ENCODE data around the gene PCYT1B.

Gene PCYT1B

DNA sequence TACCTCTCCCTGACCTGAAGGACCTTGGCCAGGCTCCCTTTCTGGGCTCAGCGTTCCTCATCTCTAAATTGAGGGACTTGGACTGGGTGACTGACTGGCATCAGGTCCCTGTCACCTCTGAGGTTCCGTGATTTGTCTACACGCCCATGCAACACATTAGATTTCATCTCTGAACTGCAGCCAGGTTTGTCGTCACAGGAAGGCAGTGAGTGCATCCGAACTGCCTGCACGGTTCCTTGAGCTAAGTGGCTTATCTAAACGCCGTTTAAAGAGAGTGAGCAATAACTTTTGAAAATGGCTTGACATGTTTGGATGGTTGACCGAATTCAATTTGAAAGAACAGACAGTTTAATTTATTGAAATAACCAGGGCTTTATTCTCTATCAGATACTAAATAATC lies 70.1 kb downstream of the PCYT1B start:
- Histone ChIP-seq H2AFZ (ENCODE audit: low read length) (no peak overlapping the region), H3K4me3 (ENCODE audit: low read length in 2 of 2) (no peak overlapping the region), H3K14ac (ENCODE audit: low read length) (no peak overlapping the region), H3K9ac (ENCODE audit: low read depth, low read length, poor library complexity) (no peak overlapping the region), H3K18ac (ENCODE audit: low read length) (no peak overlapping the region), H3K9me3 (replicated peaks in 1 of 2; ENCODE audit: control insufficient read depth in 2 of 2, insufficient read depth in 1 of 2, low read depth in 1 of 2, low read length in 2 of 2) (no peaks in the 10 kb centered on the region), H3K79me1 (ENCODE audit: low read depth, low read length) (no peaks in the 10 kb centered on the region), H3K27me3 (ENCODE audit: control insufficient read depth in 3 of 3, insufficient read depth in 3 of 3, low read depth in 1 of 3, low read length in 3 of 3) (no peaks in the 10 kb centered on the region), H2BK120ac (ENCODE audit: low read depth, low read length) (no peak overlapping the region), H4K8ac (ENCODE audit: low read depth, low read length) (no peak overlapping the region), H2BK12ac (ENCODE audit: low read length) (no peak overlapping the region), H2BK15ac (ENCODE audit: low read length) (no peak overlapping the region), H3K23ac (ENCODE audit: low read depth, low read length, poor library complexity) (no peak overlapping the region), H4K91ac (ENCODE audit: low read depth, low read length, poor library complexity) (no peak overlapping the region), H3K4ac (ENCODE audit: low read length) (no peak overlapping the region), H2AK5ac (ENCODE audit: low read depth, low read length) (no peak overlapping the region), H3K4me2 (ENCODE audit: insufficient read depth, low read length, poor library complexity, severe bottlenecking) (no peak overlapping the region), H3K4me1 (ENCODE audit: control insufficient read depth in 2 of 2, insufficient read depth in 1 of 2, low read depth in 1 of 2, low read length in 2 of 2) (no peaks in the 10 kb centered on the region), H3K36me3 (replicated peaks in 1 of 2; ENCODE audit: control insufficient read depth in 2 of 2, insufficient read depth in 2 of 2, low read length in 2 of 2) (no peaks in the 10 kb centered on the region), H2BK5ac (ENCODE audit: low read length) (no peak overlapping the region), H3K27ac (replicated peaks; ENCODE audit: low read length) (no peak overlapping the region)
- no CpG with 5 or more reads among the region's 9 CpGs for WGBS, 2 donors (ENCODE audit: extremely low coverage in 2 of 2, insufficient read length in 2 of 2, insufficient replicate concordance in 1 of 2)
- no peak for DNase-seq (ENCODE audit: low spot score)

DNA sequence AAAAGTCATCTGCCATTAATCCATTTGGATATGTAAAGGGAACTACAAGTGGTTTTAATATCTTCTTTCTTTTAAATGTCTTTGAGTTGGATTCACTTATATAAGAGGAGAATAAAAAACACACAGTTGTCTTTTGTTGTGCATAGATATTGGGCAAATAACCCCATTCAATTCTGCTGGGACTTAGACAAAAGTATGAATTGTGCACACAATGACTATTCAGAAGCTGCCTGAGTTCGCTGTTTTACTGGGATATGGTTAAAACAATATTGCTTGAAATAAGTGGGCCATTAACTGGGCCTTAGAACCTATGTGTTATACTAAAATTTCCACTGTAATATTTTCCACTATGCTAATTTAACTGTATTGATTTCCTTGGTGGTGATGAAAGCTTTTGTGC lies 71.7 kb downstream of the PCYT1B start:
- H3K4me2 ChIP-seq (ENCODE audit: insufficient read depth, low read length, poor library complexity, severe bottlenecking) = no peak overlapping the region
- H4K8ac ChIP-seq (ENCODE audit: low read depth, low read length) = no peak overlapping the region
- no peaks in the 10 kb centered on the region for H3K27me3 ChIP-seq (ENCODE audit: control insufficient read depth in 3 of 3, insufficient read depth in 3 of 3, low read depth in 1 of 3, low read length in 3 of 3)
- H3K4me3 ChIP-seq (ENCODE audit: low read length in 2 of 2) = no peak overlapping the region
- no CpG with 5 or more reads among the region's 1 CpG for WGBS, 2 donors (ENCODE audit: extremely low coverage in 2 of 2, insufficient read length in 2 of 2, insufficient replicate concordance in 1 of 2)
- H3K14ac ChIP-seq (ENCODE audit: low read length) = no peak overlapping the region
- H3K36me3 ChIP-seq (replicated peaks in 1 of 2; ENCODE audit: control insufficient read depth in 2 of 2, insufficient read depth in 2 of 2, low read length in 2 of 2) = no peaks in the 10 kb centered on the region
- no peak overlapping the region for H2BK12ac ChIP-seq (ENCODE audit: low read length)
- no peak overlapping the region for H2AK5ac ChIP-seq (ENCODE audit: low read depth, low read length)
- DNase-seq (ENCODE audit: low spot score) = no peak
- no peak overlapping the region for H3K9ac ChIP-seq (ENCODE audit: low read depth, low read length, poor library complexity)
- H3K9me3 ChIP-seq (replicated peaks in 1 of 2; ENCODE audit: control insufficient read depth in 2 of 2, insufficient read depth in 1 of 2, low read depth in 1 of 2, low read length in 2 of 2) = no peaks in the 10 kb centered on the region
- H3K23ac ChIP-seq (ENCODE audit: low read depth, low read length, poor library complexity) = no peak overlapping the region
- no peak overlapping the region for H4K91ac ChIP-seq (ENCODE audit: low read depth, low read length, poor library complexity)
- no peaks in the 10 kb centered on the region for H3K79me1 ChIP-seq (ENCODE audit: low read depth, low read length)
- H3K27ac ChIP-seq (replicated peaks; ENCODE audit: low read length) = no peak overlapping the region
- H2BK15ac ChIP-seq (ENCODE audit: low read length) = no peak overlapping the region
- no peaks in the 10 kb centered on the region for H3K4me1 ChIP-seq (ENCODE audit: control insufficient read depth in 2 of 2, insufficient read depth in 1 of 2, low read depth in 1 of 2, low read length in 2 of 2)
- no peak overlapping the region for H2AFZ ChIP-seq (ENCODE audit: low read length)
- H3K4ac ChIP-seq (ENCODE audit: low read length) = no peak overlapping the region
- H3K18ac ChIP-seq (ENCODE audit: low read length) = no peak overlapping the region
- no peak overlapping the region for H2BK120ac ChIP-seq (ENCODE audit: low read depth, low read length)
- no peak overlapping the region for H2BK5ac ChIP-seq (ENCODE audit: low read length)

DNA sequence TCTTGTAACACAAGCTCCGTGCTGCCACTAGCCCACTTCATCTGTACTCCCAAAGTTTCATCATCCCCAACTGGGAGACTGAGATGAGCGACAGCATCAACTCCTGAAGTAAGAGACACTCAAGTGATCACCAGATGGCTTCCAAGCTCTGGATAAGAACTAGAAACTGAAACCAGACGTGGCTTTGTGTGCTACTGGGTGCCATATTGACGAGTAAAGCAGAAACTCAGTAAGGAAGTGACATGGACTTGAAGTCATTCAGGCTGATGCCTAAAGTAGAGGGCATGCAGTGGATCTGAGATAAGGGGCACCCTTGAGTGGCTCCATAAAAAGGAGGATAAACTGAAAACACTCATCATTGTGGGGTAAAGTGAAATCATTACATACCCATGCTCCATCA lies 72.4 kb downstream of the PCYT1B start:
- Histone ChIP-seq H4K8ac (ENCODE audit: low read depth, low read length) (no peak overlapping the region), H3K4me3 (ENCODE audit: low read length in 2 of 2) (no peak overlapping the region), H3K9me3 (replicated peaks in 1 of 2; ENCODE audit: control insufficient read depth in 2 of 2, insufficient read depth in 1 of 2, low read depth in 1 of 2, low read length in 2 of 2) (no peaks in the 10 kb centered on the region), H2AK5ac (ENCODE audit: low read depth, low read length) (no peak overlapping the region), H3K9ac (ENCODE audit: low read depth, low read length, poor library complexity) (no peak overlapping the region), H3K14ac (ENCODE audit: low read length) (no peak overlapping the region), H2BK12ac (ENCODE audit: low read length) (no peak overlapping the region), H4K91ac (ENCODE audit: low read depth, low read length, poor library complexity) (no peak overlapping the region), H3K4me2 (ENCODE audit: insufficient read depth, low read length, poor library complexity, severe bottlenecking) (no peak overlapping the region), H2AFZ (ENCODE audit: low read length) (no peak overlapping the region), H3K27ac (replicated peaks; ENCODE audit: low read length) (no peak overlapping the region), H3K79me1 (ENCODE audit: low read depth, low read length) (no peaks in the 10 kb centered on the region), H2BK5ac (ENCODE audit: low read length) (no peak overlapping the region), H3K27me3 (ENCODE audit: control insufficient read depth in 3 of 3, insufficient read depth in 3 of 3, low read depth in 1 of 3, low read length in 3 of 3) (no peaks in the 10 kb centered on the region), H3K23ac (ENCODE audit: low read depth, low read length, poor library complexity) (no peak overlapping the region), H2BK120ac (ENCODE audit: low read depth, low read length) (no peak overlapping the region), H3K4ac (ENCODE audit: low read length) (no peak overlapping the region), H3K36me3 (replicated peaks in 1 of 2; ENCODE audit: control insufficient read depth in 2 of 2, insufficient read depth in 2 of 2, low read length in 2 of 2) (no peaks in the 10 kb centered on the region), H2BK15ac (ENCODE audit: low read length) (no peak overlapping the region), H3K18ac (ENCODE audit: low read length) (no peak overlapping the region), H3K4me1 (ENCODE audit: control insufficient read depth in 2 of 2, insufficient read depth in 1 of 2, low read depth in 1 of 2, low read length in 2 of 2) (no peaks in the 10 kb centered on the region)
- no CpG with 5 or more reads among the region's 4 CpGs for WGBS, 2 donors (ENCODE audit: extremely low coverage in 2 of 2, insufficient read length in 2 of 2, insufficient replicate concordance in 1 of 2)
- DNase-seq (ENCODE audit: low spot score) = no peak

DNA sequence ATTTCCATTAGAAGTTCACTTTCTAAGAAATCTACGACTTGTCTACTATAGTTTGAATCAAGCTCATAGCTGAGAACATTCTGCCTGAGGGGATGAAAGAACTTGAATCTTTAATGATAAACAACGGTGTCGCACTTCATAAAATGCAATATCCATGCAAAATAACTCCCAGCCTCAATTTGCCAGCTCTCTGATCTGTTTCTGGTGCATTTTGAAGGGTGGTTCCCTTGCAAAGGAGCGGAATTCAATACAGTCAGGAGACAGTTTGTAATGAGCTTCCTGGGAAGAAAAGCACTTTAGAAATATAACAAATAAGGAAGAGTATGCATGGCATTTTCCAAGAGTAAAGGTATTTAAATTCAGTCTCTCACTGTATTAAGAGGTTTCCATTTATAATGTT lies 80.0 kb downstream of the PCYT1B start:
- H2BK15ac ChIP-seq (ENCODE audit: low read length) = no peak overlapping the region
- H3K4me2 ChIP-seq (ENCODE audit: insufficient read depth, low read length, poor library complexity, severe bottlenecking) = no peak overlapping the region
- no peaks in the 10 kb centered on the region for H3K9me3 ChIP-seq (replicated peaks in 1 of 2; ENCODE audit: control insufficient read depth in 2 of 2, insufficient read depth in 1 of 2, low read depth in 1 of 2, low read length in 2 of 2)
- no peaks in the 10 kb centered on the region for H3K4me1 ChIP-seq (ENCODE audit: control insufficient read depth in 2 of 2, insufficient read depth in 1 of 2, low read depth in 1 of 2, low read length in 2 of 2)
- no peak overlapping the region for H3K14ac ChIP-seq (ENCODE audit: low read length)
- no peak overlapping the region for H2AFZ ChIP-seq (ENCODE audit: low read length)
- H3K18ac ChIP-seq (ENCODE audit: low read length) = no peak overlapping the region
- no peak overlapping the region for H3K4me3 ChIP-seq (ENCODE audit: low read length in 2 of 2)
- no peak overlapping the region for H2BK120ac ChIP-seq (ENCODE audit: low read depth, low read length)
- no peaks in the 10 kb centered on the region for H3K36me3 ChIP-seq (replicated peaks in 1 of 2; ENCODE audit: control insufficient read depth in 2 of 2, insufficient read depth in 2 of 2, low read length in 2 of 2)
- no peak for DNase-seq (ENCODE audit: low spot score)
- H2AK5ac ChIP-seq (ENCODE audit: low read depth, low read length) = no peak overlapping the region
- WGBS, 2 donors (ENCODE audit: extremely low coverage in 2 of 2, insufficient read length in 2 of 2, insufficient replicate concordance in 1 of 2) = no CpG with 5 or more reads among the region's 4 CpGs
- no peak overlapping the region for H4K8ac ChIP-seq (ENCODE audit: low read depth, low read length)
- no peak overlapping the region for H2BK5ac ChIP-seq (ENCODE audit: low read length)
- H3K79me1 ChIP-seq (ENCODE audit: low read depth, low read length) = no peaks in the 10 kb centered on the region
- H3K23ac ChIP-seq (ENCODE audit: low read depth, low read length, poor library complexity) = no peak overlapping the region
- no peak overlapping the region for H4K91ac ChIP-seq (ENCODE audit: low read depth, low read length, poor library complexity)
- H2BK12ac ChIP-seq (ENCODE audit: low read length) = no peak overlapping the region
- no peak overlapping the region for H3K4ac ChIP-seq (ENCODE audit: low read length)
- H3K27me3 ChIP-seq (ENCODE audit: control insufficient read depth in 3 of 3, insufficient read depth in 3 of 3, low read depth in 1 of 3, low read length in 3 of 3) = no peaks in the 10 kb centered on the region
- H3K27ac ChIP-seq (replicated peaks; ENCODE audit: low read length) = no peak overlapping the region
- H3K9ac ChIP-seq (ENCODE audit: low read depth, low read length, poor library complexity) = no peak overlapping the region
